Neural cell (in vitro differentiated cells): ENCODE measurements around the gene NCK2. TPM values are rescaled to one million over a fixed set of nuclear protein-coding genes. Genes with fewer than 3 reads are reported as not detected.

Experiments used
- H2AFZ ChIP-seq: fragments of 200-600, 300-800 bp; sonication (generic), shearing (Covaris generic); 2 replicates; pipeline ENCODE4 v1.6.0; 2014; ENCODE audit warnings: low read depth, mild to moderate bottlenecking, antibody characterized with exemption, low read length, moderate library complexity
- H3F3A ChIP-seq: fragments of 200-600 bp; shearing (Covaris generic); 2 replicates; pipeline ENCODE4 v1.6.1; 2016; ENCODE audit warnings: mild to moderate bottlenecking, moderate library complexity, mixed read lengths, antibody characterized with exemption, low read length; ENCODE audit not compliant: insufficient read depth, poor library complexity, severe bottlenecking
- H3K27ac ChIP-seq: fragments of 200-600, 300-800 bp; sonication (generic), shearing (Covaris generic); 2 replicates; pipeline ENCODE4 v1.5.1; 2014; ENCODE audit warnings: mild to moderate bottlenecking, low read length, moderate library complexity
- H3K27me3 ChIP-seq: fragments of 300-800, 200-600 bp; sonication (generic), shearing (Covaris generic); 2 replicates; pipeline ENCODE4 v1.6.0; 2014; ENCODE audit warnings: mild to moderate bottlenecking, low read depth, low read length, moderate library complexity; ENCODE audit not compliant: insufficient read depth
- H3K36me3 ChIP-seq: fragments of 300-800, 200-600 bp; sonication (generic), shearing (Covaris generic); 2 replicates; pipeline ENCODE4 v1.5.1; 2014; ENCODE audit warnings: mild to moderate bottlenecking, antibody characterized with exemption, low read length, moderate library complexity; ENCODE audit not compliant: insufficient read depth
- H3K4me2 ChIP-seq: fragments of 300-800, 200-600 bp; sonication (generic), shearing (Covaris generic); 2 replicates; pipeline ENCODE4 v1.6.0; 2014; ENCODE audit warnings: mild to moderate bottlenecking, low read length
- H3K4me3 ChIP-seq: fragments of 300-800, 200-600 bp; sonication (generic), shearing (Covaris generic); 2 replicates; pipeline ENCODE4 v1.5.1; 2014; ENCODE audit warnings: mild to moderate bottlenecking, low read length, moderate library complexity
- H3K79me2 ChIP-seq: fragments of 200-600 bp; shearing (Covaris generic); replicated peaks from 2 replicates; pipeline ENCODE4 v1.6.0; 2014; ENCODE audit warnings: mild to moderate bottlenecking, low read length, moderate library complexity; ENCODE audit not compliant: insufficient read depth
- H3K9ac ChIP-seq: fragments of 300-800, 200-600 bp; sonication (generic), shearing (Covaris generic); 2 replicates; pipeline ENCODE4 v1.6.1; 2016; ENCODE audit warnings: mild to moderate bottlenecking, low read length, mixed read lengths
- H3K9me2 ChIP-seq: fragments of 200-600 bp; shearing (Covaris generic); 2 replicates; pipeline ENCODE4 v1.6.1; 2016; ENCODE audit warnings: mild to moderate bottlenecking, low read length, mixed read lengths; ENCODE audit not compliant: insufficient read depth
- H3K9me3 ChIP-seq: fragments of 200-600, 300-800 bp; sonication (generic), shearing (Covaris generic); 2 replicates; pipeline ENCODE4 v1.6.1; 2016; ENCODE audit warnings: mild to moderate bottlenecking, mixed run types, low read length, moderate library complexity, mixed read lengths
- H4K20me1 ChIP-seq: fragments of 200-600 bp; shearing (Covaris generic); 2 replicates; pipeline ENCODE4 v1.6.1; 2016; ENCODE audit warnings: mild to moderate bottlenecking, mixed run types; ENCODE audit not compliant: insufficient read depth
- CTCF ChIP-seq: fragments of 450-650 bp; IDR thresholded peaks from 2 replicates; pipeline ENCODE4 v1.5.1; 2014; ENCODE audit warnings: antibody characterized with exemption, mild to moderate bottlenecking, moderate library complexity; ENCODE audit not compliant: poor library complexity, severe bottlenecking
- EP300 ChIP-seq: fragments of 450-650 bp; conservative IDR thresholded peaks from 2 replicates; pipeline ENCODE4 v1.6.1; 2014; ENCODE audit warnings: antibody characterized with exemption, mild to moderate bottlenecking, moderate library complexity; ENCODE audit not compliant: poor library complexity, severe bottlenecking
- EZH2 ChIP-seq: fragments of 200-600, 300-800 bp; shearing (Covaris generic), sonication (generic); IDR thresholded peaks from 2 replicates; pipeline ENCODE4 v1.6.1; 2014; ENCODE audit warnings: antibody characterized with exemption, low read length, borderline replicate concordance, mild to moderate bottlenecking; ENCODE audit not compliant: insufficient read depth, poor library complexity, severe bottlenecking
- MXI1 ChIP-seq: fragments of 450-650 bp; conservative IDR thresholded peaks from 2 replicates; pipeline ENCODE4 v1.6.1; 2014; ENCODE audit warnings: antibody characterized with exemption, mild to moderate bottlenecking; ENCODE audit not compliant: poor library complexity, severe bottlenecking
- POLR2AphosphoS5 ChIP-seq: IDR thresholded peaks from 2 replicates; pipeline ENCODE4 v1.6.1; 2012
- RAD21 ChIP-seq: fragments of 450-650 bp; conservative IDR thresholded peaks from 2 replicates; pipeline ENCODE4 v1.6.1; 2014; ENCODE audit warnings: antibody characterized with exemption, mild to moderate bottlenecking, moderate library complexity
- REST ChIP-seq: IDR thresholded peaks from 2 replicates; pipeline ENCODE4 v1.6.1; 2012; ENCODE audit warnings: borderline replicate concordance
- SMC3 ChIP-seq: fragments of 450-650 bp; conservative IDR thresholded peaks from 2 replicates; pipeline ENCODE4 v1.6.1; 2014; ENCODE audit warnings: antibody characterized with exemption, mild to moderate bottlenecking, moderate library complexity; ENCODE audit not compliant: poor library complexity
- TAF1 ChIP-seq: IDR thresholded peaks from 2 replicates; pipeline ENCODE4 v1.6.1; 2012; ENCODE audit warnings: low read depth
- polyA plus RNA-seq: library from polyadenylated mRNA; depleted of rRNA; stranded (reverse); fragments of >200 nt; gene quantifications from 2 replicates; pipeline ENCODE4 v1.2.3, GENCODE V29; 2014

Gene NCK2
- polyA plus RNA-seq, 1 donor from 2014 or later: 49.4 TPM

- H3K79me2 ChIP-seq: peaks cover 84% of the 10 kb centered on the region
- no peaks in the 10 kb centered on the region for H3K27me3 ChIP-seq
- H3K9me2 ChIP-seq: no peaks in the 10 kb centered on the region
- no peak overlapping the region for H3K9ac ChIP-seq
- TF ChIP-seq EZH2 (no peak), EP300 (no peak), SMC3 (no peak), CTCF (no peak), REST (no peak), RAD21 (no peak), MXI1 (no peak), TAF1 (no peak), POLR2AphosphoS5 (no peak)
- no peak overlapping the region for H3K27ac ChIP-seq
- H3K9me3 ChIP-seq: no peaks in the 10 kb centered on the region
- no peak overlapping the region for H3K4me2 ChIP-seq
- no peak overlapping the region for H3K4me3 ChIP-seq
- no peaks in the 10 kb centered on the region for H3F3A ChIP-seq
- H4K20me1 ChIP-seq: no peaks in the 10 kb centered on the region
- H2AFZ ChIP-seq: no peak overlapping the region
- H3K36me3 ChIP-seq: no peaks in the 10 kb centered on the region
Measured at GRCh38 chr2:105796131-105796638, 51.5 kb downstream of the NCK2 start.

- Histone ChIP-seq H3K9me3 (no peaks in the 10 kb centered on the region), H2AFZ (no peak overlapping the region), H3K9ac (no peak overlapping the region), H3K27ac (no peak overlapping the region), H3K4me2 (no peak overlapping the region), H3F3A (no peaks in the 10 kb centered on the region), H3K36me3 (no peaks in the 10 kb centered on the region), H3K79me2 (peaks cover 79% of the 10 kb centered on the region), H3K27me3 (no peaks in the 10 kb centered on the region), H4K20me1 (no peaks in the 10 kb centered on the region), H3K4me3 (no peak overlapping the region), H3K9me2 (no peaks in the 10 kb centered on the region)
- TF ChIP-seq SMC3: no peak
- TF ChIP-seq REST: no peak
- no peak for TF ChIP-seq TAF1
- TF ChIP-seq POLR2AphosphoS5: no peak
- TF ChIP-seq EZH2: no peak
- no peak for TF ChIP-seq CTCF
- TF ChIP-seq RAD21: no peak
- TF ChIP-seq EP300: no peak
- no peak for TF ChIP-seq MXI1
Measured at GRCh38 chr2:105796791-105797190, 52.1 kb downstream of the NCK2 start.
